ENCODE results near the gene SETD1A.
A peak's percentile ranks its signal among the peaks of the same experiment; 100 is the strongest.

SETD1A gene

DNA sequence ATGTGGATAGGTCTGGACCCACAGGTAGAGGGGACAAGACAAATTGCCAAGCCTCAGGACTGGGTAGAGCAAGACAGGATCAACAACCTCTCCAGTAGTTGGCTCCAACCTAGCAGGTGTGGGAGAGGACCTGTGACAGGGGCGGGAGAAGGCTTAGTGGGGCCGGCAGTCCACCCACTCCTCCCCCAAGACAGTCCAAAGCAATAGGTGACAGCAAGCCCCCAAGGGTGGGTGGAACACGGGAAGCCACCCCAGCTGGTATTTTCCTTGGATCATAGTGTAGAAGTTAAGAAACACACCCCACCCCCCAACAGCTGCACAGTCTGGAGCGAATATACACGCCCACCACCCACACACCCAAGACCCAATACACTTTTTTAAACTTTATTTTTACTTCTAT lies 71.7 kb downstream of the SETD1A start:
- DNase-seq = no peak
- TF ChIP-seq POLR2A (IDR thresholded peaks at IDR 0.05; ENCODE audit: low read length) (no peak), GATA1 (IDR thresholded peaks at IDR 0.05; ENCODE audit: low read depth, low read length) (no peak)

DNA sequence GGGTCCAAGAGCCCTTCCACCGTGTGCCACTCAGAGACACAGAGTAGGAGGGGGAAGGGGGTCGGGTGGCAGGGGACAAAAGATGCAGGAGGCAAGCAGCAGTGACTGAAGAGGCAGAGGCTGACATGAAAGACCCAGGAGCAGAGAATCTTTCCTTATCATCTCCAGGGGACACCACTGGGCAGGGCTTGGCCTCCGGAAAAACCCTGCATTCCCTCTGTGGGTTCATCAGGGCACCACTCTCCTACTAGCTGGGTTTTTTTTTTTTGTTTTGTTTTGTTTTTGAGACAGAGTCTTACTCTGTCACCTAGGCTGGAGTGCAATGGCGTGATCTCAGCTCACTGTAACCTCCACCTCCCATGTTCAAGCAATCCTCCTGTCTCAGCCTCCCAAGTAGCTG lies 73.7 kb downstream of the SETD1A start:
- no peak for DNase-seq
- no peak for TF ChIP-seq GATA1 (IDR thresholded peaks at IDR 0.05; ENCODE audit: low read depth, low read length)
- TF ChIP-seq POLR2A (IDR thresholded peaks at IDR 0.05; ENCODE audit: low read length) = no peak

DNA sequence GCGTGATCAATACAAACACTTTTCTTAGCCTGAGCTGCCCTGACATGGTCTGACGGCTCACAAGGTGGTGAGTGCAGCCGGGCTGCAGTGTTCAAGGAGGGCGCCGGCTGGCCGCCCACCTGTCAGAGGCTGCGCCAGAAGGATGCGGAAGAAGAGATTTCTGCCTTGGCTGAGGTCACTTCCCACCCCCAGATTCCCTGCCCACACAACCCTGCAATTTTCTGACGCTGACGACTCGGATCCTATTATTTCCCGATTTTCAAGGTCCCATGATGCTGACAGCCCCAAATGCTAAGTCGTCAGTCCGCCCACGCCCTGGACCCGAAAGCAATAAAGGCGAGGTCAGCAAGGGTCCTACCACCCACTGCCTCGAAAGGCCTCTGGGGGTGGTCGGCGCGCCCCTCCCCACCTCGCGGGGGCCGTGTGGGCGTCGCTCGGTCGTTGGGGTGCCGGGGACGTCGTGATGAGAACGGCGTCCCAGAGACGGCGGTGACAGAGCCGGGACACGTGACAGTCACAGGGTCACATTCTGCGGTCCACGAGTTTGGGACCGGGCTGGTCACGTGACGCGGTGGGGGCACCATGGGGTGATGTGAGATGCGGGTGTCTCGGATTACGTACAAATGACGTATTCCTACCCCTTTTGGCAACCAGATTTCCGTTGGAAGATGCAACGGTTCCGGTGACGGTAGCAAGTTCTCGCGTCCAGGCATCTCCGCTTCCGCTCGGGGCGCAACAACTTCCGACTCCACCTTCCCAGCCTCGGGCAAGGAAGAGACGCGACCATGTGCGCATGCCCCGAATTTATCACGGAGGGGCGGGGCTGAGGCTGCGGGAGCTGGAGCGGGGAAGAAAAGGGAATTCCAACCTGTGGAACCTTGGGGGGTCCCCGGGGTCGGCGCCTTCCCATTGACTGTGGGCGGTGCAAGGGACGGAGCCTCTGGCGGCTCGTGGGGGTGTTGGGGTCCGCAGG lies 75.5 kb downstream of the SETD1A start, which contains the start of gene STX4:
Gene STX4, plus strand, starts transcription at position 823 of the 973 bp plus-strand sequence. CDS start 248 bp downstream, outside the sequence.
- peak; percentile 99 for DNase-seq
- TF ChIP-seq GATA1 (IDR thresholded peaks at IDR 0.05; ENCODE audit: low read depth, low read length) (no peak), POLR2A (IDR thresholded peaks at IDR 0.05; ENCODE audit: low read length) (peak; percentile 63)

DNA sequence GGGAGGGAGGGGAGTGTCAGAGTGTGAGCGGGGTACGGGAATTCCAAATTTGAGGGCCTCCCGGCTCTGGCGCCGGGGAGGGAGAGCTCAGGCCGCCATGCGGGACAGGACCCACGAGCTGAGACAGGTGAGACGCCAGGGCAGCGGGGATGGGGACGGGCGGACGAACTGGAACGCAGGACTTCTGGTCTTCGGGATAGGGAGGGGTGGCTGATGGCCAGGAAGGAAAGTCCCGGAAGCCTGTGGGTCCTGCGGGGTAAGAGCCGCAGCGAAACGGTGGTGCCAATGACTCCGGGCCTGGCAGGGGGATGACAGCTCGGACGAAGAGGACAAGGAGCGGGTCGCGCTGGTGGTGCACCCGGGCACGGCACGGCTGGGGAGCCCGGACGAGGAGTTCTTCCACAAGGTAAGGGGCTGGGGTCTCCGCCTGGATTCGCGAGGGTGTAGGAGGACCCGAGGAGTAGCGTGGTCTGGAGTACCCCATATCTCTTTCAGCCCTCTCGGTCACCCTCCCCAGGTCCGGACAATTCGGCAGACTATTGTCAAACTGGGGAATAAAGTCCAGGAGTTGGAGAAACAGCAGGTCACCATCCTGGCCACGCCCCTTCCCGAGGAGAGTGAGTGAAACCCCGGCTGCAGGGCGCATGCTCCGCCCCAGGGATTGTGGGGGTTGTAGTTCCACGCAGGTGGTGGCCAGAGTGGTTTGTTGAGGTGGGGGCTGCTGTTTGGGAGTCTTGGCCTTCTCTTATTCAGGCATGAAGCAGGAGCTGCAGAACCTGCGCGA lies 76.3 kb downstream of the SETD1A start:
- no peak for TF ChIP-seq GATA1 (IDR thresholded peaks at IDR 0.05; ENCODE audit: low read depth, low read length)
- peak; percentile 56 for TF ChIP-seq POLR2A (IDR thresholded peaks at IDR 0.05; ENCODE audit: low read length)

More for the DNA sequence above, 76.3 kb downstream of the SETD1A start:
- peak; percentile 88 to 93 for DNase-seq
